ENCODE measurements around the gene PPIL4. TPM values are rescaled to one million over a fixed set of nuclear protein-coding genes. Genes with fewer than 3 reads are reported as not detected.
A peak's percentile ranks its signal among the peaks of the same experiment; 100 is the strongest.
"Not testable (repeated sequence)": the region's sequence is repeated elsewhere in the genome, so short reads cannot be mapped to it uniquely, and the experiment has no call there.

Gene PPIL4
- total and polyA plus RNA-seq, 4 donors: 37.3 to 52.5 (median 42.3) TPM

GRCh38 chr6:149464411-149464810 lies 81.4 kb downstream of the PPIL4 start:
- Histone ChIP-seq H3K4me1 (ENCODE audit: control insufficient read depth, insufficient read depth, low read length) (peaks cover 12% of the 10 kb centered on the region), H3K4me3 (ENCODE audit: low read depth, low read length) (no peak overlapping the region), H3K27me3 (ENCODE audit: control insufficient read depth, insufficient read depth, low read length) (no peaks in the 10 kb centered on the region), H3K9me3 (ENCODE audit: control insufficient read depth, insufficient read depth, low read length) (no peaks in the 10 kb centered on the region), H3K27ac (ENCODE audit: low read depth, low read length) (no peak overlapping the region), H3K36me3 (ENCODE audit: control insufficient read depth, insufficient read depth, low read length) (no peaks in the 10 kb centered on the region)
- WGBS (ENCODE audit: insufficient coverage): 75% methylated on average over 7 of the region's 8 CpGs
- DNase-seq (ENCODE audit: low read depth in 4 of 6, low spot score in 6 of 6): no peak

DNA sequence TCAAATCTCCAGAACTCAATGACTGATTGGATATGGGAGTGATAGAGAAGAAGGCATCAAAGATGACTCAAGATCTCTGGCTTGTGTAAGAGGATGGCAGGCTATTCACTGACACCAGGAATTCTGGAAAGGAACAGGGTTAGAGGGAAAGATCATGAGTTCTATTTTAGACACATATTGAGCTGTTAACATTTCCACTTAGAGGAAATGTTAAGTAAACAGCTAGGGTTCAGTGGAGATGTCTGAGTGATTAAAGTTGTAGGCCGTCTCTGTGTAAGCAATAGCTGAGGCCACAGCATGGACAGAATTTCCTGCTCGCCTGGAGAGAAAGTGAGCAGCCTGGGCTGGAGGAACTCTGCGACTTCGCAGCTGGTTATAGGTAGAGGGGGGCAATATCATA lies 82.1 kb downstream of the PPIL4 start:
- no peak for DNase-seq (ENCODE audit: low read depth in 4 of 6, low spot score in 6 of 6)
- no peaks in the 10 kb centered on the region for H3K36me3 ChIP-seq (ENCODE audit: control insufficient read depth, insufficient read depth, low read length)
- H3K9me3 ChIP-seq (ENCODE audit: control insufficient read depth, insufficient read depth, low read length): no peaks in the 10 kb centered on the region
- H3K27me3 ChIP-seq (ENCODE audit: control insufficient read depth, insufficient read depth, low read length): no peaks in the 10 kb centered on the region
- no peak overlapping the region for H3K4me3 ChIP-seq (ENCODE audit: low read depth, low read length)
- WGBS (ENCODE audit: insufficient coverage): 92% methylated on average over 4 of the region's 4 CpGs
- peaks cover 13% of the 10 kb centered on the region for H3K4me1 ChIP-seq (ENCODE audit: control insufficient read depth, insufficient read depth, low read length)
- no peak overlapping the region for H3K27ac ChIP-seq (ENCODE audit: low read depth, low read length)

DNA sequence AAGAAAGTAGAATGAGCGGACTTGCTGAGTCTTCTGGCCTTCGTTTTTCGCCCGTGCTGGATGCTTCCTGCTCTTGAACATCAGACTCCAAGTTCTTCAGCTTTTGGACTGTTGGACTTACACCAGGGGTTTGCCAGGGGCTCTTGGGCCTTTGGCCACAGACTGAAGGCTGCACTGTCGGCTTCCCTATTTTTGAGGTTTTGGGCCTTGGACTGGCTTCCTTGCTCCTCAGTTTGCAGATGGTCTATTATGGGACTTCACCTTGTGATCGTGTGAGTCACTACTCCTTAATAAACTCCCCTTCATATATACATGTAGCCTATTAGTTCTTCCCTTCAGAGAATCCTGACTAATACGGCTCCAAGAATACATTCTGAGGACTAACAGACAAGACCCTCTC lies 83.1 kb downstream of the PPIL4 start:
- H3K27me3 ChIP-seq (ENCODE audit: control insufficient read depth, insufficient read depth, low read length); H3K4me3 ChIP-seq (ENCODE audit: low read depth, low read length); H3K27ac ChIP-seq (ENCODE audit: low read depth, low read length); H3K36me3 ChIP-seq (ENCODE audit: control insufficient read depth, insufficient read depth, low read length); H3K9me3 ChIP-seq (ENCODE audit: control insufficient read depth, insufficient read depth, low read length); DNase-seq (ENCODE audit: low read depth in 4 of 6, low spot score in 6 of 6): not testable (repeated sequence)
- WGBS (ENCODE audit: insufficient coverage): 96% methylated on average over 6 of the region's 7 CpGs
- peaks cover 13% of the 10 kb centered on the region for H3K4me1 ChIP-seq (ENCODE audit: control insufficient read depth, insufficient read depth, low read length)

- 95% methylated on average over 2 of the region's 5 CpGs for WGBS (ENCODE audit: insufficient coverage)
Observed at GRCh38 chr6:149461670-149462069, 84.2 kb downstream of the PPIL4 start.

DNA sequence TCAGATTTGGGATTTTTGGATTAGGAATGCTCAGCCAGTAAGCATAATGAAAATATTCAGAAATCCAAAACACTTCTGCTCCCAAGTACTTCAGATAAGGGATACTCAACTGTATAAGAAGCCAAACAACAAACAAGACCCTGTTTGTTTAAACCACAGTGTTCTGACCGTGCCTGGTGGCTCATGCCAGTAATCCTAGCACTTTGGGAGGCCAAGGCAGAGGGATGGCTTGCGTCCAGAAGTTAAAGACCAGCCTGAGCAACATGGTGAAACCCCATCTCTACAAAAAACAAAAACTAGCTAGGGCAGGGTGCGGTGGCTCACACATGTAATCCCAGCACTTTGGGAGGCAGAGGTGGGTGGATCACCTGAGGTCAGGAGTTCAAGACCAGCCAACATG lies 85.6 kb downstream of the PPIL4 start:
- H3K4me3 ChIP-seq (ENCODE audit: low read depth, low read length); DNase-seq (ENCODE audit: low read depth in 4 of 6, low spot score in 6 of 6); H3K27me3 ChIP-seq (ENCODE audit: control insufficient read depth, insufficient read depth, low read length); H3K9me3 ChIP-seq (ENCODE audit: control insufficient read depth, insufficient read depth, low read length); H3K36me3 ChIP-seq (ENCODE audit: control insufficient read depth, insufficient read depth, low read length); H3K27ac ChIP-seq (ENCODE audit: low read depth, low read length): not testable (repeated sequence)
- H3K4me1 ChIP-seq (ENCODE audit: control insufficient read depth, insufficient read depth, low read length): peaks cover 12% of the 10 kb centered on the region
- 37% methylated on average over 2 of the region's 3 CpGs for WGBS (ENCODE audit: insufficient coverage)

More at GRCh38 chr6:149461670-149462069, 84.2 kb downstream of the PPIL4 start:
- Histone ChIP-seq H3K4me1 (ENCODE audit: control insufficient read depth, insufficient read depth, low read length) (peaks cover 12% of the 10 kb centered on the region), H3K4me3 (ENCODE audit: low read depth, low read length) (no peak overlapping the region), H3K36me3 (ENCODE audit: control insufficient read depth, insufficient read depth, low read length) (no peaks in the 10 kb centered on the region), H3K27ac (ENCODE audit: low read depth, low read length) (no peak overlapping the region), H3K9me3 (ENCODE audit: control insufficient read depth, insufficient read depth, low read length) (no peaks in the 10 kb centered on the region), H3K27me3 (ENCODE audit: control insufficient read depth, insufficient read depth, low read length) (no peaks in the 10 kb centered on the region)
- DNase-seq (ENCODE audit: low read depth in 4 of 6, low spot score in 6 of 6): no peak

DNA sequence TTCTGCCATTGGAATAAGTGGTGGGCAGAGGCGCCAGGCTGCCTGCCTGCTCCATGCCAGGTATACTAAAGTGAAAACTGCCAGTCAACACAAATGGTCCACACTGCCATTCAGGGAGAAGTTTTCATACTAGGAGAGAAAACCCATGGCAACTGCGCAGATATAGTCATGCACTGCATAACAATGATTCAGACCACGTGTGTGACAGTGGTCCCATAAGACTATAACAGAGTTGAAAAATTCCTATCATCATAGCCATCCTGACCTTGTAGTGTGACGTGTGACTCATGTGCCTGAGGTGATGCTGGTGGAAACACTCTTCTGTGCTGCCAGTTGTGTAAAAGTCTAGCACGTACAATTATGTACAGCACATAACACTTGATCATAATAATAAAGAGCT lies 86.1 kb downstream of the PPIL4 start:
- peaks cover 17% of the 10 kb centered on the region for H3K4me1 ChIP-seq (ENCODE audit: control insufficient read depth, insufficient read depth, low read length)

DNA sequence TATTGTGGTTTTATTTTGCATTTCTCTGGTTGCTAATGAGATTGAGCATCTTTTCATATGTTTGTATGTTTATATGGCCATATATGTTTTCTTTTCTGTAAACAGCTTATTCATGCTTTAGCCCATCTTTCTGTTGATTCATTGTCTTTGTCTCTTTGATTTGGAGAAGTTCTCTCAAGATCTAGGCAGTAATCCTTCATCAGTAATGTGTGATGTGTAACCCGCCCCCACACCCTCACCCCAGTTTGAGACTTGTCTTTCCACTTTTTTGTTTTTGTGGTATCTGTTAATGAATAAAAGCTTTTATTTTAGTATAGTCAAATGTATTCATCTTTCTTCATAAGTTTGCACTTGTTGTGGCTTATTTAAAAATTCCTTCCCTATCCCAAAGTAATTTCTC lies 87.0 kb downstream of the PPIL4 start:
- H3K4me1 ChIP-seq (ENCODE audit: control insufficient read depth, insufficient read depth, low read length): peaks cover 27% of the 10 kb centered on the region
- H3K27ac ChIP-seq (ENCODE audit: low read depth, low read length): no peak overlapping the region
- no CpG with 5 or more reads among the region's 1 CpG for WGBS (ENCODE audit: insufficient coverage)
- H3K36me3 ChIP-seq (ENCODE audit: control insufficient read depth, insufficient read depth, low read length): no peaks in the 10 kb centered on the region
- no peak overlapping the region for H3K4me3 ChIP-seq (ENCODE audit: low read depth, low read length)
- no peak for DNase-seq (ENCODE audit: low read depth in 4 of 6, low spot score in 6 of 6)
- no peaks in the 10 kb centered on the region for H3K27me3 ChIP-seq (ENCODE audit: control insufficient read depth, insufficient read depth, low read length)
- H3K9me3 ChIP-seq (ENCODE audit: control insufficient read depth, insufficient read depth, low read length): no peaks in the 10 kb centered on the region

More for the DNA sequence above, 86.1 kb downstream of the PPIL4 start:
- H3K27me3 ChIP-seq (ENCODE audit: control insufficient read depth, insufficient read depth, low read length): no peaks in the 10 kb centered on the region
- no peak overlapping the region for H3K27ac ChIP-seq (ENCODE audit: low read depth, low read length)
- DNase-seq (ENCODE audit: low read depth in 4 of 6, low spot score in 6 of 6): peak in 1 of 6 donors; percentile 19
- 80% methylated on average over 1 of the region's 5 CpGs for WGBS (ENCODE audit: insufficient coverage)
- no peak overlapping the region for H3K4me3 ChIP-seq (ENCODE audit: low read depth, low read length)
- H3K36me3 ChIP-seq (ENCODE audit: control insufficient read depth, insufficient read depth, low read length): no peaks in the 10 kb centered on the region
- H3K9me3 ChIP-seq (ENCODE audit: control insufficient read depth, insufficient read depth, low read length): no peaks in the 10 kb centered on the region

DNA sequence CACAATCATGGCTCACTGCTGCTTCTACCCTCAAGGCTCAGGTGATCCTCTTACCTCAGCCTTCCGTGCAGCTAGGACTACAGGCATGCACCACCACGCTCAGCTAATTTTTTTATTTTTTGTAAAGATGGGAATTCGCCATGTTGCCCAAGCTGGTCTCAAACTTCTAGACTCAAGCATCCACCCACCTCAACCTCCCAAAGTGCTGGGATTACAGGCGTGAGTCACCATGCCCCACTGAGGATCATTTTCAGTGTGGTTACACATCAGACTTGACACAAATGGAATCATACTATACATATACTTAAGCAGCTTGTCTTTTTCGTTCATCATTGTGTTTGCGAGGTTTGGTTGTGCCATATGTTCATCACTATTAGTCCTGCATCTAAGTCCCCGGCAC lies 87.6 kb downstream of the PPIL4 start:
- H3K9me3 ChIP-seq (ENCODE audit: control insufficient read depth, insufficient read depth, low read length): no peaks in the 10 kb centered on the region
- H3K27me3 ChIP-seq (ENCODE audit: control insufficient read depth, insufficient read depth, low read length): no peaks in the 10 kb centered on the region
- 100% methylated on average over 1 of the region's 7 CpGs for WGBS (ENCODE audit: insufficient coverage)
- no peak for DNase-seq (ENCODE audit: low read depth in 4 of 6, low spot score in 6 of 6)
- H3K4me3 ChIP-seq (ENCODE audit: low read depth, low read length): no peak overlapping the region
- no peaks in the 10 kb centered on the region for H3K36me3 ChIP-seq (ENCODE audit: control insufficient read depth, insufficient read depth, low read length)
- no peak overlapping the region for H3K27ac ChIP-seq (ENCODE audit: low read depth, low read length)
- peaks cover 28% of the 10 kb centered on the region for H3K4me1 ChIP-seq (ENCODE audit: control insufficient read depth, insufficient read depth, low read length)

DNA sequence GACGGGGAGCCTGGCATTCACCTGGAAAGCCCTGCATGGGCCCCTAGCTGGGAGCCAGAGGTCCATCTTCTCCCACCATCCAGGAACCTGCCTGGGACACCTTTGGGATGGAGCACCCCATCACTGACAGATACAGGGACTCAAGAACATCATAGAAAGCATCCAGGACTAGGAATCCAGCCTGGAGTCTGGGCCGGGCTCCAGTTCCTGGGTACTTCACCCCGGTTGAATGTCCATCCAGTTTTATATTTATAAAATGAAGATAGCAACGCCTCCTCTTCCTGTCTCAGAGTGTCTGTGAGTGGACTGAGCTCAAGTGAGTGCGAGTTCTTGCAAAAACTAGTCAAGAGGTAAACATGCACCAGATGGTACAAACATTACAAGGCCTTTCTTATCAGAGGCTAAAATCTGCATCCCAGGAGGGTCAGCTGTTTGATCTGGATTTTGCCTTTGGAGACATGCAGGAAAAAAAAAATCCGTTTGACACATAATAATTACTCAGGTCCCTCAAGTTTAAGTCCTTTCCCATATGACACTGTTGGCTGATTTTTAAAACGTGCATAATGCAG lies 88.4 kb downstream of the PPIL4 start:
- no peak for DNase-seq (ENCODE audit: low read depth in 4 of 6, low spot score in 6 of 6)
- WGBS (ENCODE audit: insufficient coverage): 89% methylated on average over 1 of the region's 7 CpGs
- no peak overlapping the region for H3K27ac ChIP-seq (ENCODE audit: low read depth, low read length)
- H3K4me1 ChIP-seq (ENCODE audit: control insufficient read depth, insufficient read depth, low read length): peaks cover 32% of the 10 kb centered on the region
- H3K27me3 ChIP-seq (ENCODE audit: control insufficient read depth, insufficient read depth, low read length): no peaks in the 10 kb centered on the region
- no peak overlapping the region for H3K4me3 ChIP-seq (ENCODE audit: low read depth, low read length)
- H3K36me3 ChIP-seq (ENCODE audit: control insufficient read depth, insufficient read depth, low read length): no peaks in the 10 kb centered on the region
- no peaks in the 10 kb centered on the region for H3K9me3 ChIP-seq (ENCODE audit: control insufficient read depth, insufficient read depth, low read length)

DNA sequence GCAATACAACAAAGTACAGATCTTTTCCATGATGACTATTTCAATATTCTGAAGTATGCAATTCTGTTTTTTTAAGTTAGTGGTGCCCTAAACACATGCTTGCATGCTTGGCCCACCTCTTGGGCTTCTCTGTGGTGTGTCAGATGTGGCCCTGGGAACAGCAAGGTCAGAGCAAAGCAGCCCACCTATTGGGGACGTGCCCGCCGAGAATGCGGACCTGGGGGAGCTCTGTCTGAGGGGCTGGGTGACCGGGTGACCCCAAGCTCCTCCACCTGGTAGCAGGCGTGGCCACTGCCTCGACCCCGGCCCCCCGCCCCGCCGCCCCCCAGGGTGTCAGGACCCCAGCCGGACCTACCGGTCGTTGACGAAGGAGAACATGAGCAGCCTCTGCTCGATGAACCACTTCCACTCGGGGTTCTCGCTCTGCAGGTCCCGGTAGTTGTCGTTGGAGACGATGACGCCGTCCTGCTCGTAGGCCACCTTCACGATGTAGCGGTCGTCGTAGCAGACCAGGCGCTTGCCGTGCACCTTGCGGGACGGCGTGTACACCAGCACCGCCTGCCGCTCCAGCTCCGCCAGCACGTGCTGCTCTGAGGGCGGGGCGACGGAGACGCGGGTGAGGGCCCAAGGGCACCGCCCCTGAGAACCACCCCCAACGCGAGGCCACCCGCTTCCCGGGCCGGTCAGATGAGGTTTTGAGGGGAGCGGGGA lies 89.4 kb downstream of the PPIL4 start:
- no peaks in the 10 kb centered on the region for H3K9me3 ChIP-seq (ENCODE audit: control insufficient read depth, insufficient read depth, low read length)
- peaks cover 41% of the 10 kb centered on the region for H3K4me1 ChIP-seq (ENCODE audit: control insufficient read depth, insufficient read depth, low read length)
- 77% methylated on average over 49 of the region's 49 CpGs for WGBS (ENCODE audit: insufficient coverage)
- H3K4me3 ChIP-seq (ENCODE audit: low read depth, low read length): no peak overlapping the region
- H3K36me3 ChIP-seq (ENCODE audit: control insufficient read depth, insufficient read depth, low read length): no peaks in the 10 kb centered on the region
- H3K27me3 ChIP-seq (ENCODE audit: control insufficient read depth, insufficient read depth, low read length): peaks cover 4% of the 10 kb centered on the region
- H3K27ac ChIP-seq (ENCODE audit: low read depth, low read length): no peak overlapping the region
- no peak for DNase-seq (ENCODE audit: low read depth in 4 of 6, low spot score in 6 of 6)

All from spinal cord (tissue), 10 donors.